Measurements from ENCODE around the gene MAML2.

The MAML2 gene

GRCh38 chr11:96036863-96037262, 306.1 kb downstream of the MAML2 start:
- TF ChIP-seq CTCF (IDR thresholded peaks at IDR 0.05; ENCODE audit: insufficient read depth, low read depth, low read length, missing control alignments): no peak
- no peak for DNase-seq (ENCODE audit: low read depth)

GRCh38 chr11:96035740-96036078, 307.3 kb downstream of the MAML2 start:
- no peak for TF ChIP-seq CTCF (IDR thresholded peaks at IDR 0.05; ENCODE audit: insufficient read depth, low read depth, low read length, missing control alignments)
- no peak overlapping the region for H3K4me3 ChIP-seq (ENCODE audit: low read depth, low read length)
- no peak for DNase-seq (ENCODE audit: low read depth)

More at GRCh38 chr11:96036863-96037262, 306.1 kb downstream of the MAML2 start:
- no peak overlapping the region for H3K4me3 ChIP-seq (ENCODE audit: low read depth, low read length)

- no peak for DNase-seq (ENCODE audit: low read depth)
- no peak overlapping the region for H3K4me3 ChIP-seq (ENCODE audit: low read depth, low read length)
- no peak for TF ChIP-seq CTCF (IDR thresholded peaks at IDR 0.05; ENCODE audit: insufficient read depth, low read depth, low read length, missing control alignments)
Measured at GRCh38 chr11:96035031-96035739, 307.8 kb downstream of the MAML2 start.

GRCh38 chr11:96033599-96033998, 309.4 kb downstream of the MAML2 start:
- no peak overlapping the region for H3K4me3 ChIP-seq (ENCODE audit: low read depth, low read length)
- DNase-seq (ENCODE audit: low read depth): no peak
- no peak for TF ChIP-seq CTCF (IDR thresholded peaks at IDR 0.05; ENCODE audit: insufficient read depth, low read depth, low read length, missing control alignments)

GRCh38 chr11:96033095-96033494, 309.9 kb downstream of the MAML2 start:
- DNase-seq (ENCODE audit: low read depth): no peak
- no peak overlapping the region for H3K4me3 ChIP-seq (ENCODE audit: low read depth, low read length)
- TF ChIP-seq CTCF (IDR thresholded peaks at IDR 0.05; ENCODE audit: insufficient read depth, low read depth, low read length, missing control alignments): no peak

- H3K4me3 ChIP-seq (ENCODE audit: low read depth, low read length): no peak overlapping the region
- TF ChIP-seq CTCF (IDR thresholded peaks at IDR 0.05; ENCODE audit: insufficient read depth, low read depth, low read length, missing control alignments): no peak
- no peak for DNase-seq (ENCODE audit: low read depth)
Measured at GRCh38 chr11:96028746-96029145, 314.2 kb downstream of the MAML2 start.

- no peak for TF ChIP-seq CTCF (IDR thresholded peaks at IDR 0.05; ENCODE audit: insufficient read depth, low read depth, low read length, missing control alignments)
- no peak for DNase-seq (ENCODE audit: low read depth)
- no peak overlapping the region for H3K4me3 ChIP-seq (ENCODE audit: low read depth, low read length)
Measured at GRCh38 chr11:96027021-96027420, 316.0 kb downstream of the MAML2 start.
